T-helper 2 cell treated with Interferon-gamma antibody and Interleukin-4, amounts not matched to agents 5 μg/mL and 100 μg/mL, for 36 hours (primary cell): Measurements from ENCODE around the gene NDUFAF3.

Experiments
- DNase-seq: peaks from one replicate; pipeline ENCODE4 v3.0.0; 2021; ENCODE audit warnings: low spot score
- H3K27ac Mint-ChIP-seq: one replicate; pipeline ENCODE4 v1.8.0; 2021; ENCODE audit warnings: mild to moderate bottlenecking, mixed read lengths
- H3K27me3 Mint-ChIP-seq: one replicate; pipeline ENCODE4 v1.8.0; 2021; ENCODE audit warnings: low read depth, mixed read lengths
- H3K36me3 Mint-ChIP-seq: one replicate; pipeline ENCODE4 v1.8.0; 2021; ENCODE audit warnings: low read depth, mixed read lengths
- H3K4me1 Mint-ChIP-seq: one replicate; pipeline ENCODE4 v1.8.0; 2021; ENCODE audit warnings: low read depth, mixed read lengths
- H3K4me3 Mint-ChIP-seq: one replicate; pipeline ENCODE4 v1.8.0; 2022; ENCODE audit warnings: mild to moderate bottlenecking, moderate library complexity, mixed read lengths
- H3K9me3 Mint-ChIP-seq: one replicate; pipeline ENCODE4 v1.8.0; 2021; ENCODE audit warnings: mixed read lengths

Gene NDUFAF3

DNA sequence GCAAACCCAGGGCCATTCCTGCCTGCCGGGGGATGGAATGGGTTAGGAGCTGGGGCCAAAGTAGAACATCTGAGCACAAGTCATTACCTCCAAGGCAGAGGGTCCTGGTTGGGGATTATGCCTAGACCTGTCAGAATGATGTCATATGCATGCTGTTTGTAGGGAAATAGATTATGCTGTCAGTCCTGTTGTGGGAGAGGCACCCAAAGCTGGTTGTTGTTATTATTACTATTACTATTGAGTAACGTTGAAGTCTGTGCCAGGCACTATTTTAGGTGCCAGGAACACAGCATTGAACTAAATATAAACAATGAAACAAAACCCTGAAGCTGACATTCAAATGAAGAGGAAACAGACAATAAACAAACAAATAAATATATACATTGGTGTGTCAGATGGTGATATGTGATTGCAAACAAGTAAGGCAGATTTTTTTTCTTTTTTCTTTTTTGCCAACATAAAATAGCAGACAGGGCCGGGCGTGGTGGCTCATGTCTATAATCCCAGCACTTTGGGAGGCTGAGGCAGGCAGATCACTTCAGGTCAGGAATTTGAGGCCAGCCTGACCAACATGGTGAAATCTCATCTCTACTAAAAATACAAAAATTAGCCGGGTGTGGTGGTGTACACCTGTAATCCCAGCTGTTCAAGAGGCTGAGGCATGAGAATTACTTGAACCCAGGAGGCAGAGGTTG is 29.9 kb upstream of the NDUFAF3 start:
- Mint-ChIP-seq H3K27ac (peak overlapping the region; percentile 68), H3K4me1 (peaks cover 39% of the 10 kb centered on the region), H3K9me3 (no peaks in the 10 kb centered on the region), H3K4me3 (peak overlapping the region; percentile 97), H3K36me3 (peaks cover 5% of the 10 kb centered on the region), H3K27me3 (no peaks in the 10 kb centered on the region)
- DNase-seq: no peak

DNA sequence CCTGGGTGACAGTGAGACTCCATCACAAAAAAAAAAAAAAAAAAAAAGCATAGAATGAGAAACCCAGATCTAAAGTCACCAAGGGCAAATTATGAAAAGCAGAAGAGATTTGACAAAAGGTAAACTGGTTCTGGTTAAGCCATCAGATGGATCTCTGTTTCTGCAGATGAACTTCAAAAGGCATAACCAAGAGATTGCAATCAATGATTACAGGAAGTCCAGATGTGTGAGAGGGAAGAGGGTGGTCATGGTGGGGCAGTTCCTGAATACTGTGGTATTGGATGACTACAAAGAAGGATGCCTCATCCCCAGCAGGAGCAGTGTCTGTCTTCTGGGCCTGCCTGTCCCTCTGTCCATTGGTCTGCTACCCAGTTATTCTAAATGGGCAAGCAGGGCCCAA is 28.1 kb upstream of the NDUFAF3 start:
- Mint-ChIP-seq H3K9me3 (no peaks in the 10 kb centered on the region), H3K27ac (peak overlapping the region; percentile 45), H3K4me3 (no peak overlapping the region), H3K36me3 (peaks cover 5% of the 10 kb centered on the region), H3K27me3 (no peaks in the 10 kb centered on the region), H3K4me1 (peaks cover 36% of the 10 kb centered on the region)
- DNase-seq: no peak

DNA sequence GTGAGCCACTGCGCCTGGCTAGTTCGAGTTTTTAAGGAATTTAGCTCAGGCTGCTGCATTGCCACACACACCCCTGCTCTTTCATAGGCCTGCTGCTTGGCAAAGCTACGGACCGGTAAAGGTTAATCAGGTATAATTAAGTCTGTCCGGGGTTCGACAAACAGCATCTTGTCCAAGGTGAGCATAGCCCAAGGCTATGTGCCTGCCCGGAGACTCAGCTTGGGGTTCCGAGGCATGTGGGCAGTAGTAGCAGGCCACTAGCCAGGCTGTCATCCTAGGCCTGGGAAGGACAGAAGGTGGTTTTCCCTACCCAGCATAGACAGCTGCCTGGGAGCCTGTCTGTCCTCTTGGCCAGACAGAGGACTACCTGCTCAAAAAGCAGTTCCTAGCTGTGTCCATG is 25.3 kb upstream of the NDUFAF3 start:
- Mint-ChIP-seq H3K27ac (no peak overlapping the region), H3K4me1 (peaks cover 20% of the 10 kb centered on the region), H3K36me3 (peaks cover 2% of the 10 kb centered on the region), H3K4me3 (no peak overlapping the region), H3K9me3 (no peaks in the 10 kb centered on the region), H3K27me3 (no peaks in the 10 kb centered on the region)
- no peak for DNase-seq

DNA sequence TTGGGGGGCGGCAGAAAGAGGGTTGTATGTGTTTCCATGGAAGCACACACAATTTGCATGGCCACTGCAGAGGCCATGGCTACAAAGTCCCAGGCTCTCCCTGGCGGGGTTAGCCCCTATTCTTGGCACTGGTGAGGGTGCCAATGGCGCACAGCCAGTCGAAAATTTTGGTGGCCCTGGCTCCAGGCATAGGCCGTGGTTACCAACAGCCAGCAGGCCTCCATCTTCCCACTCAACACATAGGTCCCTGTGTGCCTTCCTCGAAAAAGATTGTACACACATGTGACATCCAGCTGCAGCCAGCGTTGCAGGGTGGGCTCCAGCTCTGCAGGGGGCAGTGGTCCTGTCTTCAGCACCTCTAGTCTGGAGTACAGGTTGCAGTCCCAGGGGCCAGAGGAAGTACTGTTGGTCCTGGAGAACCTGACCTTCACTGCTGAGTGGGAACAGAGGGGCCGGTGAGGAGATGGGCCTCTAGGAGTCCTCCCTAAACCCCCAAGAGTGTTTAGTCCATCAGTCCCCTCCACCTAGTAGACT is 24.8 kb upstream of the NDUFAF3 start:
- DNase-seq: no peak
- peaks cover 3% of the 10 kb centered on the region for H3K36me3 Mint-ChIP-seq
- peak overlapping the region; percentile 20 for H3K27ac Mint-ChIP-seq
- H3K4me1 Mint-ChIP-seq: peaks cover 14% of the 10 kb centered on the region
- H3K9me3 Mint-ChIP-seq: no peaks in the 10 kb centered on the region
- no peaks in the 10 kb centered on the region for H3K27me3 Mint-ChIP-seq
- no peak overlapping the region for H3K4me3 Mint-ChIP-seq

DNA sequence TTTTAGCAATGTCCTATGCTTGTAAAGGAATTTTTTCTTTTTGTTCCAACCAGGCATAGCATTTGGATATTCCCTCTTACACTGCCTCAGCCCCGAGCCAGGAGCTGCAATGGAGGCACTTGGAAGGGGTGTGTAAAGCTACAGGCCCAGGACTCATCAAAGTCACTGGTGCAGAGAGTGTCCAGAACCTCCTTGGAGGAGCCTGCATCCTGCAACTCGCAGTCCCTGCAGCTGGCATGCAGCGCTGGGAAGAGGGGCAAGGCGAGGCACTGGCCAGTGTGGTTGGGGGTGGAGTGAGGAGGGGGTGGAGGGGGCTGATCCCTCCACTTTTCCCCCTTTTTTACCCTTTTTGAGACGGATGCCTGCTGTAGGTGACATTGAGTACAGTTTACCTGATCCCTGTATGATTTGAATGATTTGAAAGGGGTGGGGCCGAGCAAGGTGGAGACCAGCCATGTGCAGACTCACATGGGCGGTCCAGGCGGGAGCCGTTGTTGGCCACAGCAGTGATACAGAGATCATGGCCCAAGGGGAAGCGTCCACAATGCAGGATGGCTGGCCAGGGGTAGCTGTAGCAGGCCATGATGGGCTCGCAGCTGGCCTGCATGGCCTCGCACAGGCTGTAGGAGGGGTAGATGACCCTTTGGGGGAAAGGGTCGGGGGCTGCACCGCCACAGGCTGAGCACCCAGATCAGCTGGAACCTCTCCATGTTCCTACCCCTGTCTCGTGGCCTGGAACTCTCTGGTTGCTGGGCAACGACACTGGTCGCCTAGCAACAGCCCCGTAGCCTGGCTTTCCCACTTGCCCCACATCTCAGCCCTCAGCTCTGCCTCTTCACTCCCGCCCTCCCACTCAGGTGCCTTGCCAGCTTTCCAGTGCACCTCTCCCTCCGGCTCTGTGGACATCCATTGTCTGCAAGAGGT is 23.9 kb upstream of the NDUFAF3 start:
- DNase-seq: no peak
- H3K27ac Mint-ChIP-seq: peak overlapping the region; percentile 20
- peaks cover 5% of the 10 kb centered on the region for H3K36me3 Mint-ChIP-seq
- H3K4me1 Mint-ChIP-seq: peaks cover 14% of the 10 kb centered on the region
- no peaks in the 10 kb centered on the region for H3K27me3 Mint-ChIP-seq
- no peak overlapping the region for H3K4me3 Mint-ChIP-seq
- H3K9me3 Mint-ChIP-seq: no peaks in the 10 kb centered on the region

DNA sequence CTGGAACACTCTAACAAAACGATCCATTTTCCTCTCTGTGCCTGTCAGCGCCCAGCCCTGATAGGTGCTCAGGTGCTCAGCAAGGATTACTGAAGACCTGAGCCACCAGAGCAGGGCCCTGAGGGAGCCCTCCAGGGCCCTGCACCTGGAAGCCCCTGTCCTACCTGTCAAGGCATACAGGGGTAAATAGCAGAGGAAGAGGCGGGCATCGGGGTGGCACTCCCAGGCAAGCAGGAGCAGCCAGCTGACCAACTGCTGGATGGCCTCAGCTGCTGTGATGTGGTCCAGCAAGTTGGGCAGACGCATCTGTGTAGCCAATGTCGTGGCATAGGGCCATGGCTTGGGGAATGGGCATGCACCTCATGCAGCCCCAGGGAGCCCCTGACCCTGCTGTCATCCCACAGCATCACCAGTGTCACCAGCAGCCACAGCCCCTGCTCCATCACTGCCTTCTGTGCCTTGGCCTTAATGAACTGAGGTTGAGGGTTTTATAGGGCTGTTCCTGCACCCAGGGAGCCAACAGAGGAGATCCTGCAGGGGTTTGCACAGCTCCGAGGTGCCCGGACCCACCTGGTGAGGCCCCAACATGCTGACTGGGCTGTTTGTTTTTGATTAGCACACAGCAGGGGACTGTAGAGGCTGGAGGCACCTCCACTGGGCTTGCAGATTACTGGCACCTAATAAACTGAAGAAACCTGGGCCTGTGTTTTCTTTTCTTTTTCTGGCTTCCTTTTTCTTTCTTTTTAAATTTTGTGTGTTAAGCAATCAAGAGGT is 22.6 kb upstream of the NDUFAF3 start:
- H3K4me1 Mint-ChIP-seq: peaks cover 5% of the 10 kb centered on the region
- H3K27ac Mint-ChIP-seq: peak overlapping the region; percentile 22
- H3K27me3 Mint-ChIP-seq: no peaks in the 10 kb centered on the region

DNA sequence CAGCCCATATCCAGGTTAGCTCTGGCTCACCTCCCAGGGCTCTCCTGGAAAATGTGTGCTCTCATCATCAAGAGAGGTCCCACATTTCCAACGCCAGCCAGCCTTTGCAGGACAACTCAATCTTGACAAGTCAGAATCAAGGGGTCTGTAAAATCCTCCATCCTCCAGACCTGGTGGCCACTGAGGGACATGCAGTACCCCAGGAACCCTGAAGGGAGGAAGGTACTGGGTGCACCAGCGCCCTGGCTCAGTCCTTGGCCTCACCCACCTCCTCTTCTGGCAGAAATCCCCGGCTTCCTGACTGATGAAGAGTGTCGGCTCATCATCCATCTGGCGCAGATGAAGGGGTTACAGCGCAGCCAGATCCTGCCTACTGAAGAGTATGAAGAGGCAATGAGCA is 20.8 kb upstream of the NDUFAF3 start:
- no peak overlapping the region for H3K27ac Mint-ChIP-seq

More for the DNA sequence above, 22.6 kb upstream of the NDUFAF3 start:
- peaks cover 3% of the 10 kb centered on the region for H3K36me3 Mint-ChIP-seq
- H3K9me3 Mint-ChIP-seq: no peaks in the 10 kb centered on the region
- no peak for DNase-seq
- no peak overlapping the region for H3K4me3 Mint-ChIP-seq

DNA sequence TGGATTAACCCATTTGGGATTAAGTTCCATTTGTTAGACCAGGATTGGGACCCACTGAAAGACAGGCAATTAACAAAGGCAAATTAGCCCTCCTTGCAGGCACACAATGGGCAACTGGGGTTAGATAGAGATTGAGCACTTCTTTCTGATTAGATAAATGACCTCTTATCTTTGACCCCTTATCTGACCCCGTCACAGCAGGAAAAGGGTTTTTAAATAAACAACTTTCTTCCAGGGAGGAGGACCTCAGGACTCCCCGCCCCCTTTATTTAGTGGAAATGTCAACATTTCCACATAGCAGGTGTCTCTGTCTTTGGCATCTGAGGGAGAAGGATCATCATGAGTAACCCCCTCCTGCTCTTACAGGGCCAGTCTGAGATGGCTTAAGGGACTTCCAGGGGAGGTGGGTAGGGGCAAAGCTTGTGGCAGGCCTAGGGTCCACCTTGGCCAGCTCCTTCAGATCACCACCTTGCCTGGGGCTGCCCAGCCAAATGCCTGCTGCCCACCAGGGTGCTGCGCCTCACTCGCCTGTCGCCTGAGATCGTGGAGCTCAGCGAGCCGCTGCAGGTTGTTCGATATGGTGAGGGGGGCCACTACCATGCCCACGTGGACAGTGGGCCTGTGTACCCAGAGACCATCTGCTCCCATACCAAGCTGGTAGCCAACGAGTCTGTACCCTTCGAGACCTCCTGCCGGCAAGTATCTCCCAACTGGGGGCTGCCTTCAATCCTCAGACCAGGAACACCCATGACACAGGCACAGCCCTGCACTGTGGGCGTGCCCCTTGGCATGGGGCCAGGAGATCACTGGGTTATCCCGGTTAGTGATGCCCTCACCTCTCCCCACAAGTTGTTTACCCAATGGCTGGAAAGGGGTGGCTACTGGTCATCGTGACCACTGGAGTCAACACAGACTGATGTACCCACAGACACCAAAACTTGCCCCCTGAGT is 17.3 kb upstream of the NDUFAF3 start:
- DNase-seq: no peak
- H3K36me3 Mint-ChIP-seq: peaks cover 11% of the 10 kb centered on the region
- H3K4me1 Mint-ChIP-seq: peaks cover 17% of the 10 kb centered on the region
- H3K4me3 Mint-ChIP-seq: no peak overlapping the region
- H3K27me3 Mint-ChIP-seq: no peaks in the 10 kb centered on the region
- H3K9me3 Mint-ChIP-seq: no peaks in the 10 kb centered on the region
- H3K27ac Mint-ChIP-seq: no peak overlapping the region

More for the DNA sequence above, 20.8 kb upstream of the NDUFAF3 start:
- Mint-ChIP-seq H3K4me1 (peaks cover 1% of the 10 kb centered on the region), H3K36me3 (peaks cover 3% of the 10 kb centered on the region), H3K9me3 (no peaks in the 10 kb centered on the region), H3K4me3 (no peak overlapping the region), H3K27me3 (no peaks in the 10 kb centered on the region)
- no peak for DNase-seq

DNA sequence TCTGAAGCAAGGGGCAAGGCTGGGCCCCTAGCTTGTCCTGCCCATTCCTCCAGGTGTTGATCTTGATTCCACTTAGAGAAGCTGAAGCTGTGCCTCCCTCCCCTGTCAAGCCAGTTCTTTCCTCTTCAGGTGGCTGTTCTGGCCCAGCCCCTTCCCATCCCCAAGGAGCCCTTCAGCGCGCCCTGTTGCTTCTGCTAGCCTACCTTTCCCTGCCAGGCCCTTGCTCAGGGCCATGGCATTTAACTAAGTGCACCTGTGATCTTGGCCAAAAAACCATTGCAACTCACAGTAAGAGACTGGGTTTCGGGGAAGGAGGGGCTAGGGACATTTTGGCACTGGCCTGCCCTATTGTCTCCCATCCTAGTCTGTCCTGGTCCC is 16.6 kb upstream of the NDUFAF3 start:
- H3K27ac Mint-ChIP-seq: no peak overlapping the region
- peaks cover 11% of the 10 kb centered on the region for H3K36me3 Mint-ChIP-seq
- peaks cover 17% of the 10 kb centered on the region for H3K4me1 Mint-ChIP-seq
- H3K4me3 Mint-ChIP-seq: no peak overlapping the region
- H3K9me3 Mint-ChIP-seq: no peaks in the 10 kb centered on the region
- no peak for DNase-seq
- no peaks in the 10 kb centered on the region for H3K27me3 Mint-ChIP-seq

DNA sequence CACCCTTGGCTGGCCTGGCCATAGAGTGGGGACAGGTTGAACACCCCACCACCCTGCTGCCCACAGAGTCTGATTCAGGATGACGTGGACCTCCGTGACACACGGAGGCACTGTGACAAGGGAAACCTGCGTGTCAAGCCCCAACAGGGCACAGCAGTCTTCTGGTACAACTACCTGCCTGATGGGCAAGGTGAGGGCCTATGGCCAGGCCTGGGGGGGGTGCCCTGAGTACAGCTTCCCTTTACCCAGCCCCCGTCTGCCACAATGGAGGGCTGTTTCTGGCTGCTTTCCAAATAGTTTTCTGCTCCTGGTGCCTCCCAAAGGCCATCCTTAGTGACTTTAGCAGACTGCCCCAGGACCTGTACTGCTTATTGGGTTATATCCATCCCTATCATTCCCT is 15.9 kb upstream of the NDUFAF3 start:
- Mint-ChIP-seq H3K9me3 (no peaks in the 10 kb centered on the region), H3K4me3 (peak overlapping the region; percentile 98), H3K27me3 (no peaks in the 10 kb centered on the region), H3K36me3 (peaks cover 11% of the 10 kb centered on the region), H3K4me1 (peaks cover 17% of the 10 kb centered on the region), H3K27ac (peak overlapping the region; percentile 99)
- no peak for DNase-seq

DNA sequence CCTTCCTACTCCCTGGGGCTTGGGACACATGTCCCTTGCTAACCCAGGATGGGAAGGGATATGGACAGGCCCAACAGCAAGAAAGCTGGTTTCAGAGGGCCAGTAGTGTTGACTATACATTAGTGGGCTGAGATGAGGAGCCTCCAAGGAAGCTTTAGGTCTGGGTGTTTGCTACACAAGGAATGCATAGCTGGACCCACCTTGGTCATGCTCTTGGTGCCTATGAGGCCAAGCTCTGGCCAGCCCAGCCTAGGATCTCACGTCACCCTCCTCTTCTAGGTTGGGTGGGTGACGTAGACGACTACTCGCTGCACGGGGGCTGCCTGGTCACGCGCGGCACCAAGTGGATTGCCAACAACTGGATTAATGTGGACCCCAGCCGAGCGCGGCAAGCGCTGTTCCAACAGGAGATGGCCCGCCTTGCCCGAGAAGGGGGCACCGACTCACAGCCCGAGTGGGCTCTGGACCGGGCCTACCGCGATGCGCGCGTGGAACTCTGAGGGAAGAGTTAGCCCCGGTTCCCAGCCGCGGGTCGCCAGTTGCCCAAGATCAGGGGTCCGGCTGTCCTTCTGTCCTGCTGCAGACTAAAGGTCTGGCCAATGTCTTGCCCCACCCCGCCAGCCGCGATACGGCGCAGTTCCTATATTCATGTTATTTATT is 15.4 kb upstream of the NDUFAF3 start:
- Mint-ChIP-seq H3K27me3 (no peaks in the 10 kb centered on the region), H3K36me3 (peaks cover 11% of the 10 kb centered on the region)

DNA sequence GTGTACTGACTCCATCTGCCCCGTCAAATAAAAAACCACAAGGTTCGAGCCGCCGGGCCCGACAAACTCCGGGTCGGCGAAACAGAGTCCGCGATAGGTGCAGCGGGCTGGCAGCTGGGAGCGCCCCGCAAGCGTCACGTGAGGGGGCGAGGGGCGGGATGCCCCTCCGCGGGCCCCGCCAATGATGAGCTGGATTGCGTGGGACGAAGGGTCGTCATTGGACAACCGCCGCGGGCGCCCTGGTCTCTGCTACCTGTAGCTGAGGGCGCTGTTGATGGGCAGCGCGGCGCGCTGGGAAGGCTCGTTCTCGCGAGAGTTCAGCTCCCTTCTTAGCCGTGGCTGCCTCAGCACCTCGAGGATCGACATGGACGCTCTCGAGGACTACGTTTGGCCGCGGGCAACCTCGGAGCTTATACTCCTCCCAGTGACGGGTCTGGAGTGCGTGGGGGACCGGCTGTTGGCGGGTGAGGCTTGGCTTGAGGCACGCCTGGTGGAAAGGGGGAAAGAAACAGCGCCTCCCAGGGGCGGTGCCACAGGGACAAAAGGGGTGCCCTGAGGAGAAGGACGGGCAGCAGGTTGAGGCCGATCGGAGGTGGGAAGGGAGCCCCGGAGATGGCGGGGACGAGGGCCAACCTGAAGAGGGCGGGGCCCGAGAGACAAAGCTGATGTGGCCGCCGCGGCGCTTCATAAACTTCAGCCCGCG is 14.7 kb upstream of the NDUFAF3 start, which contains the start of gene WDR6:
TSS of gene WDR6 (plus strand) at position 324 of the 703 bp plus-strand sequence. CDS start at position 365, 41 bp downstream.
- Mint-ChIP-seq H3K27ac (peak within 1 kb of the TSS; percentile 99), H3K27me3 (no peaks in the 10 kb centered on the region), H3K4me1 (peaks cover 17% of the 10 kb centered on the region), H3K4me3 (peak within 1 kb of the TSS; percentile 98), H3K9me3 (no peaks in the 10 kb centered on the region), H3K36me3 (peaks cover 14% of the 10 kb centered on the region)
- DNase-seq: peak; percentile 98

More for the DNA sequence above, 15.4 kb upstream of the NDUFAF3 start:
- DNase-seq: no peak
- Mint-ChIP-seq H3K27ac (peak overlapping the region; percentile 99), H3K4me1 (peaks cover 17% of the 10 kb centered on the region), H3K4me3 (peak overlapping the region; percentile 98), H3K9me3 (no peaks in the 10 kb centered on the region)
